ENCODE measurements around the gene RPLP1.

DNA sequence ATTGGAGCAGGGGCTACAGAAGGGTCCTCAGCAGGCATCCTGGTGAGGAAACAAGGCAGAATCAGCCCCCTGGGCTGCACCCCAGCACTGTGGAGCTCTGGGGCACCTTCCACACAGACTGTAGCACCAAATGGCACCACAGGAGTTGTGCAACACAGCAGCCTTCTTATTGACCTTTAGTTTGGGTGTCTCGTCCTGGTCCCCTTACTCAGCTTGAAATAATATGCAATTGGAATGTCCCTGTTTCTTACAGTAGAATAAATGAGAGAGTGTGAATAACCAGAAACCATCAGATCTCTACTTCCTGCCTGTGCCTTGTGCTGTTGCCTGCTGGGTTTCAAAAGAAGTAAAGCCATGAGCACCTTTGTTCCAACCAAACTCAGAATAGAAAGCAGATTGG lies 44.5 kb downstream of the RPLP1 start:
- TF ChIP-seq EZH2 (IDR thresholded peaks at IDR 0.05; ENCODE audit: low read length) = no peak
- TF ChIP-seq, protein P1, sequence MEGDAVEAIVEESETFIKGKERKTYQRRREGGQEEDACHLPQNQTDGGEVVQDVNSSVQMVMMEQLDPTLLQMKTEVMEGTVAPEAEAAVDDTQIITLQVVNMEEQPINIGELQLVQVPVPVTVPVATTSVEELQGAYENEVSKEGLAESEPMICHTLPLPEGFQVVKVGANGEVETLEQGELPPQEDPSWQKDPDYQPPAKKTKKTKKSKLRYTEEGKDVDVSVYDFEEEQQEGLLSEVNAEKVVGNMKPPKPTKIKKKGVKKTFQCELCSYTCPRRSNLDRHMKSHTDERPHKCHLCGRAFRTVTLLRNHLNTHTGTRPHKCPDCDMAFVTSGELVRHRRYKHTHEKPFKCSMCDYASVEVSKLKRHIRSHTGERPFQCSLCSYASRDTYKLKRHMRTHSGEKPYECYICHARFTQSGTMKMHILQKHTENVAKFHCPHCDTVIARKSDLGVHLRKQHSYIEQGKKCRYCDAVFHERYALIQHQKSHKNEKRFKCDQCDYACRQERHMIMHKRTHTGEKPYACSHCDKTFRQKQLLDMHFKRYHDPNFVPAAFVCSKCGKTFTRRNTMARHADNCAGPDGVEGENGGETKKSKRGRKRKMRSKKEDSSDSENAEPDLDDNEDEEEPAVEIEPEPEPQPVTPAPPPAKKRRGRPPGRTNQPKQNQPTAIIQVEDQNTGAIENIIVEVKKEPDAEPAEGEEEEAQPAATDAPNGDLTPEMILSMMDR (optimal IDR thresholded peaks at IDR 0.05 in 1 of 3, IDR thresholded peaks at IDR 0.05 in 1 of 3, conservative IDR thresholded peaks at IDR 0.05 in 1 of 3; ENCODE audit: extremely low read depth in 1 of 3, insufficient read depth in 2 of 3, low read length in 3 of 3) = no peak
